ENCODE measurements around the gene VAMP5.
"Not testable (repeated sequence)": the region's sequence is repeated elsewhere in the genome, so short reads cannot be mapped to it uniquely, and the experiment has no call there.

- TF ChIP-seq CTCF (IDR thresholded peaks at IDR 0.05; ENCODE audit: extremely low read depth in 1 of 2, insufficient read depth in 1 of 2, low read depth in 1 of 2, low read length in 2 of 2); GATA2 (IDR thresholded peaks at IDR 0.05; ENCODE audit: insufficient read depth, insufficient read length, low read depth, low read length); POLR2AphosphoS5 (IDR thresholded peaks at IDR 0.05; ENCODE audit: insufficient read depth, low read depth, low read length); EZH2 (IDR thresholded peaks at IDR 0.05; ENCODE audit: borderline replicate concordance, low read depth, low read length, severe bottlenecking); POLR2A (IDR thresholded peaks at IDR 0.05; ENCODE audit: low read depth, low read length); JUN (IDR thresholded peaks at IDR 0.05; ENCODE audit: borderline replicate concordance, insufficient read depth, insufficient read length, low read depth); FOS (IDR thresholded peaks at IDR 0.05; ENCODE audit: borderline replicate concordance, insufficient read depth, low read length); MAX (IDR thresholded peaks at IDR 0.05; ENCODE audit: insufficient read depth, insufficient read length); MYC (IDR thresholded peaks at IDR 0.05; ENCODE audit: low read depth, low read length): not testable (repeated sequence)
These were observed 23.9 kb upstream of the VAMP5 start for GRCh38 chr2:85560403-85560726.
